Neural progenitor cell (in vitro differentiated cells): ENCODE results near the gene ATP13A3.

ENCODE experiments used
- EZH2 ChIP-seq: fragments of 200-600 bp; sonication (generic); IDR thresholded peaks from 2 replicates; pipeline ENCODE4 v1.6.1; 2017; ENCODE audit warnings: antibody characterized with exemption, mild to moderate bottlenecking, moderate library complexity
- EZH2phosphoT487 ChIP-seq: fragments of 200-600 bp; sonication (generic); IDR thresholded peaks from 2 replicates; pipeline ENCODE4 v1.6.1; 2017; ENCODE audit warnings: antibody characterized with exemption
- TF ChIP-seq, protein P1 (sequence below): fragments of 200-600 bp; sonication (generic); IDR thresholded peaks from 2 replicates; pipeline ENCODE4 v1.5.1; 2017; ENCODE audit warnings: antibody characterized with exemption, mild to moderate bottlenecking

DNA sequence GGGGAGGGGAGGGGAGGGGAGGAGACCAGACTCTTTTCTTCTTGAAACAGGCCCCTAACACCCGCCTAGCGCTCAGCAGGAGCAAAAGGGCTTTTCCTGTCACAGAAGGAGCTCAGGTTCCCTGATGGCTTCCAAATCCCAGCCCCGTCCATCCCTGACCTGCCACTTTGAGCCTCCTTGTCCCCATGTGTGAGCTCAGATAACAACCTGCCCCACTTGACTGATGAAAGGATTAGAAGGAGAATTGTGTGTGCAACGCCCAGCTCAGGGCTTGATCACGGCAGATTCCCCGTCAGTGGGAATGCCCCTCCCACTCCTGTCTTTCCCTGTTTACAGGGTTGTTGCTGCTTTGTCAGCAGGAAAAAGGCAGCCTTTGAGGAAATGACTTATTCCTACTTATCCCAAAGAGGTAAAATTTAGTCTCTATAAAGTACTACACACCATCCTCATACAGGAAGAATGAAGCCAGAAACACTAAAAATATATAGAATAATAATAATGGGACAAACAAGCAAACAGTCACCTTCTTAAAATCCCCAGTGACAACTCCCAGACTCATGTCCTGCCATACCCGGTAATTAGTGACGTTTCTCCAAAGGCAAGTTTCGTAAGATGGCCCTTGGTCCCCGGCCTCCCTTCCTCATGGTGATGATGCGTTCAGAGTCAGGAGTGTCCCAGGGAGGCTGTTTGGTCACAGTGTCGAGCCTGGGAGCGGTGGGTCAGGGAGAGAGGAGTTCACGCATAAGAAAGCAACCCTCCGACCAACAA, 111.1 kb downstream of the ATP13A3 start:
- TF ChIP-seq, protein P1, sequence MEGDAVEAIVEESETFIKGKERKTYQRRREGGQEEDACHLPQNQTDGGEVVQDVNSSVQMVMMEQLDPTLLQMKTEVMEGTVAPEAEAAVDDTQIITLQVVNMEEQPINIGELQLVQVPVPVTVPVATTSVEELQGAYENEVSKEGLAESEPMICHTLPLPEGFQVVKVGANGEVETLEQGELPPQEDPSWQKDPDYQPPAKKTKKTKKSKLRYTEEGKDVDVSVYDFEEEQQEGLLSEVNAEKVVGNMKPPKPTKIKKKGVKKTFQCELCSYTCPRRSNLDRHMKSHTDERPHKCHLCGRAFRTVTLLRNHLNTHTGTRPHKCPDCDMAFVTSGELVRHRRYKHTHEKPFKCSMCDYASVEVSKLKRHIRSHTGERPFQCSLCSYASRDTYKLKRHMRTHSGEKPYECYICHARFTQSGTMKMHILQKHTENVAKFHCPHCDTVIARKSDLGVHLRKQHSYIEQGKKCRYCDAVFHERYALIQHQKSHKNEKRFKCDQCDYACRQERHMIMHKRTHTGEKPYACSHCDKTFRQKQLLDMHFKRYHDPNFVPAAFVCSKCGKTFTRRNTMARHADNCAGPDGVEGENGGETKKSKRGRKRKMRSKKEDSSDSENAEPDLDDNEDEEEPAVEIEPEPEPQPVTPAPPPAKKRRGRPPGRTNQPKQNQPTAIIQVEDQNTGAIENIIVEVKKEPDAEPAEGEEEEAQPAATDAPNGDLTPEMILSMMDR: no peak
- TF ChIP-seq EZH2 (no peak), EZH2phosphoT487 (no peak)
